GM19238 (cell line): ENCODE data around the gene GAB4.
"Not testable (repeated sequence)": the region's sequence is repeated elsewhere in the genome, so short reads cannot be mapped to it uniquely, and the experiment has no call there.

Experiments
- DNase-seq: peaks from one replicate; pipeline ENCODE4 v3.0.0; 2011; ENCODE audit warnings: low spot score; ENCODE audit not compliant: insufficient read length

Gene GAB4

GRCh38 chr22:16915701-16916100 lies 92.3 kb downstream of the GAB4 start:
- DNase-seq, result no peak

GRCh38 chr22:16914911-16915310 lies 93.1 kb downstream of the GAB4 start:
- DNase-seq, result not testable (repeated sequence)

- DNase-seq, result no peak
These were observed 94.0 kb downstream of the GAB4 start for GRCh38 chr22:16914006-16914405.

- no peak for DNase-seq
These were observed 95.7 kb downstream of the GAB4 start for GRCh38 chr22:16912281-16912680.
